Thoracic aorta (tissue), 2 donors: Measurements from ENCODE around the gene CDKL1. TPM values are rescaled to one million over a fixed set of nuclear protein-coding genes. Genes with fewer than 3 reads are reported as not detected.

Experiments used
- ATAC-seq: fragments of 150-250 bp; one replicate; pipeline ENCODE4 v1.8.0; 2017; ENCODE audit warnings: low read depth; ENCODE audit not compliant: insufficient number of reproducible peaks, low FRiP score
- DNase-seq: peaks from one replicate; pipeline ENCODE4 v3.0.0-alpha.2; 2020; ENCODE audit warnings: low spot score
- H3K27ac ChIP-seq, 2 donors: fragments of 200-600 bp; sonication (generic); 1 replicate in 1 of 2; 2 replicates in 1 of 2; pipeline ENCODE4 v1.5.1; 2016; ENCODE audit warnings: mild to moderate bottlenecking in 2 of 2, moderate library complexity in 2 of 2
- H3K27me3 ChIP-seq: fragments of 200-600 bp; sonication (generic); replicated peaks from 2 replicates; pipeline ENCODE4 v1.6.0; 2016; ENCODE audit warnings: mild to moderate bottlenecking; ENCODE audit not compliant: insufficient read depth
- H3K36me3 ChIP-seq: fragments of 200-600 bp; sonication (generic); one replicate; pipeline ENCODE4 v1.5.1; 2016
- H3K4me1 ChIP-seq, 2 donors: fragments of 200-600 bp; sonication (generic); 1 replicate in 1 of 2; 2 replicates in 1 of 2; pipeline versions ENCODE4 v1.5.1 to v1.6.0; 2016; ENCODE audit warnings: low read depth in 2 of 2, mild to moderate bottlenecking in 1 of 2; ENCODE audit not compliant: control insufficient read depth in 1 of 2
- H3K4me3 ChIP-seq: fragments of 200-600 bp; sonication (generic); 2 replicates; pipeline ENCODE4 v1.5.1; 2016; ENCODE audit warnings: mild to moderate bottlenecking
- H3K9me3 ChIP-seq: fragments of 200-600 bp; sonication (generic); 2 replicates; pipeline ENCODE4 v1.5.1; 2016
- total RNA-seq, 2 donors: library from RNA; depleted of rRNA; stranded (reverse); fragments of >200 nt; gene quantifications; one replicate each; pipeline versions ENCODE4 v1.1.0 to v1.2.3, GENCODE V29; 2016
- TF ChIP-seq, protein P1 (sequence below): fragments of 200-600 bp; sonication (generic); IDR thresholded peaks from one replicate; pipeline ENCODE4 v1.5.1; 2019; ENCODE audit warnings: antibody characterized with exemption

CDKL1 gene
- total RNA-seq, 2 donors from 2014 or later: 2.8 to 8.1 TPM

DNA sequence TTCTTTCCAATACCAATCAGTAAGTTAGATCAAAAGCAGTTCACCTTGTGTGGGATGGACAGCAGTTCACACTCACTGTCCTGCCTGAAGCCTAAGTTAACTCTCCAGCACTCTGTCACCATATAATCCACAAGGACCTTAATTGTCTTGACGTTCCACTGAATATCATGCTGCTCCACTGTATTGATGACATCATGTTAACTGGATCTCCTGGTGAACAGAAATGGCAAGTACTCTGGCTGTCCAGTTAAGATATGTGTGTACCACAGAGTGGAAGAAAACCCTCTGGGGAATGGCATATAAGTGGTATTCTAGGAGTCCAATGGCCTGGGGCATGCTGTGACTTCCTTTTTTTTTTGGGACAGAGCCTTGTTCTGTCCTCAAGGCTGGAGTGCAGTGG is 16.2 kb downstream of the CDKL1 start:
- ATAC-seq (no peak), DNase-seq (no peak)
- Histone ChIP-seq H3K4me1 (no peaks in the 10 kb centered on the region), H3K9me3 (no peaks in the 10 kb centered on the region), H3K36me3 (no peaks in the 10 kb centered on the region), H3K4me3 (no peak overlapping the region), H3K27ac (no peak overlapping the region), H3K27me3 (no peaks in the 10 kb centered on the region)
- TF ChIP-seq, protein P1, sequence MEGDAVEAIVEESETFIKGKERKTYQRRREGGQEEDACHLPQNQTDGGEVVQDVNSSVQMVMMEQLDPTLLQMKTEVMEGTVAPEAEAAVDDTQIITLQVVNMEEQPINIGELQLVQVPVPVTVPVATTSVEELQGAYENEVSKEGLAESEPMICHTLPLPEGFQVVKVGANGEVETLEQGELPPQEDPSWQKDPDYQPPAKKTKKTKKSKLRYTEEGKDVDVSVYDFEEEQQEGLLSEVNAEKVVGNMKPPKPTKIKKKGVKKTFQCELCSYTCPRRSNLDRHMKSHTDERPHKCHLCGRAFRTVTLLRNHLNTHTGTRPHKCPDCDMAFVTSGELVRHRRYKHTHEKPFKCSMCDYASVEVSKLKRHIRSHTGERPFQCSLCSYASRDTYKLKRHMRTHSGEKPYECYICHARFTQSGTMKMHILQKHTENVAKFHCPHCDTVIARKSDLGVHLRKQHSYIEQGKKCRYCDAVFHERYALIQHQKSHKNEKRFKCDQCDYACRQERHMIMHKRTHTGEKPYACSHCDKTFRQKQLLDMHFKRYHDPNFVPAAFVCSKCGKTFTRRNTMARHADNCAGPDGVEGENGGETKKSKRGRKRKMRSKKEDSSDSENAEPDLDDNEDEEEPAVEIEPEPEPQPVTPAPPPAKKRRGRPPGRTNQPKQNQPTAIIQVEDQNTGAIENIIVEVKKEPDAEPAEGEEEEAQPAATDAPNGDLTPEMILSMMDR: no peak

DNA sequence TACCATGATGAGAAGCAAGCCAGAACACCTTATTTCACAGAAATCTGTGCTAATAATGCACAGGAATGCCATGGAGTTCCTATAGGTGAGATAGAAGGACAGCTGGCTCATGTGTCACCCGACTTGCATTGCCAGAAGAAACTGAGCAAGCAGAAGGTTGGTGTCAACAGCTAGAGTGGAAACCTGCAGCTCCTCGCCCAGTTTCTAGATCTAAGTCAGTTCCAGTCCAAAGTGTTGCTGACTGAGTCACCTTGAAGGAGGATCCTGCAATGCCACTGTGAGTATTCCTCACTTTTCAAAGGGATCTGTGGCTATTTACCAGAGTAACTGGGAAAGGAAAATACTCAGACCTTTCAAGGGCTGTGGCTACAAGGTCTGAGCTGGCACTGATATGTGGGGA is 17.1 kb downstream of the CDKL1 start:
- no peak for DNase-seq
- no peak for ATAC-seq
- H3K36me3 ChIP-seq: no peaks in the 10 kb centered on the region
- no peaks in the 10 kb centered on the region for H3K9me3 ChIP-seq
- no peak overlapping the region for H3K27ac ChIP-seq
- H3K27me3 ChIP-seq: no peaks in the 10 kb centered on the region
- no peaks in the 10 kb centered on the region for H3K4me1 ChIP-seq
- TF ChIP-seq, protein P1: no peak
- no peak overlapping the region for H3K4me3 ChIP-seq

DNA sequence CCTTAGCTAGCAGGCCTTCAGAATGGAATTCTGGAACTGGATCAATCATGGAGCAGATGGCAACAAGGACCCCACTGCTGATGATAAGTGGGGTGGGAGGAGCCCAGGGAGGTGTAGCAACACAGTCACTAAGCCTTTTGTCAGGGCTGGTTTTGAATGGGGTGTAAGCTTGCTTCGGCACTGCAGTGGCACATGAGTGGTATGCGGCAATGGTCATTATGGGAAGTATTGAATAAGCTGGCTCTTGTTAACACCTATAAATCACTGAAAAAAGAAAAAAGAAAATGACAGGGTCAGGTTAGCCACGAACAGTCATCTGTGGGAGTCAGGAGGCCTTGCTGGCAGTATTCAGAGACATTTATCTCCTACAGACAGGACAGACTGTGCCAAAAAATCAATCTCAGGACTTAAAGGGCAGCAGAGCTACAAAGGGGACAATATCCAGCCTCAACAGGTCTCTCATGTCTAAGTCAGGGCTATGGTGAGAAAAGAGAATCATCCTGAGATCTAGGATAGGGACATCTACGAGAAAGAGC is 19.1 kb downstream of the CDKL1 start:
- ATAC-seq (no peak), DNase-seq (no peak)
- H3K27ac ChIP-seq: no peak overlapping the region
- no peaks in the 10 kb centered on the region for H3K36me3 ChIP-seq
- no peaks in the 10 kb centered on the region for H3K27me3 ChIP-seq
- no peak overlapping the region for H3K4me3 ChIP-seq
- TF ChIP-seq, protein P1: no peak
- H3K9me3 ChIP-seq: no peaks in the 10 kb centered on the region
- no peaks in the 10 kb centered on the region for H3K4me1 ChIP-seq

DNA sequence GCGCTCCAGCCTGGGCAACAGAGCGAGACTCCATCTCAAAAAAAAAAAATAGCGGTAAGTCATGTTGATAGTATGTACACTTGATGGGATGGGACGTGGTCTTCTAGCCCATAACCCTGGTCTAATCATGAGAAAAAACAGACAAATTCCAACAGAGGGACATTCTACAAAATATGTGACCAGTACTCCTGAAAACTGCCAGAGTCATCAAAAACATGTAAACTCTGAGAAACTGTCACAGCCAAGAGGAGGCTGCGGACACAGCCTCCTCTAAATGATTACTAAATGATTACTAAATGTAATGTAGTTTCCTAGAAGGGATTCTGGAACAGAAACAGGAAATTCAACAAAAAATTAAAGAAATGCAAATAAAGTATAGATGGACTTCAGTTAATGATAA is 20.9 kb downstream of the CDKL1 start:
- TF ChIP-seq, protein P1: no peak
- Histone ChIP-seq H3K27me3 (no peaks in the 10 kb centered on the region), H3K4me3 (no peak overlapping the region), H3K9me3 (no peaks in the 10 kb centered on the region), H3K36me3 (no peaks in the 10 kb centered on the region), H3K27ac (no peak overlapping the region), H3K4me1 (no peaks in the 10 kb centered on the region)
- no peak for DNase-seq
- no peak for ATAC-seq

DNA sequence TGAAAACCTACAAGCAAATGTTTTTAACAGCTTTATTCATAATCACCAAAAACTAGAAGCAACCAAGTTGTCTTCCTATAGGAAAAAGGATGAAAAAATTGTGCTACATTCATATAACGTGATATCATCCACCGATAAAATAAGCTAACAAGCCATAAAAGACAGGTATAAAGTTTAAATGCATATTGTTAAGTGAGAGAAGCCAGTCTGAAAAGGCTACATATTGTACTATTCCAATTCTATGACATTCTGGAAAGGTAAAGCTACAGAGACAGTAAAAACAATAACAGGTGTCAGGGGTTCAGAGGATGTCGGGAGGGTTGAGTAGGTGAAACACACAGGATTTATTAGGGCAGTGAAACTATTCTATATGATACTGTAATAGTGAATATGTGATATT is 22.7 kb downstream of the CDKL1 start:
- TF ChIP-seq, protein P1: no peak
- Histone ChIP-seq H3K27me3 (no peaks in the 10 kb centered on the region), H3K27ac (no peak overlapping the region), H3K9me3 (no peaks in the 10 kb centered on the region), H3K4me3 (no peak overlapping the region), H3K4me1 (no peaks in the 10 kb centered on the region), H3K36me3 (no peaks in the 10 kb centered on the region)
- no peak for ATAC-seq
- no peak for DNase-seq
